Activated T-cell treated with anti-CD3 and anti-CD28 coated beads for 1 hour (primary cell): ENCODE results near the gene FEM1A.

Source experiments
- DNase-seq: peaks from one replicate; pipeline ENCODE4 v3.0.0-alpha.2; 2020; ENCODE audit warnings: low read depth

Gene FEM1A

DNA sequence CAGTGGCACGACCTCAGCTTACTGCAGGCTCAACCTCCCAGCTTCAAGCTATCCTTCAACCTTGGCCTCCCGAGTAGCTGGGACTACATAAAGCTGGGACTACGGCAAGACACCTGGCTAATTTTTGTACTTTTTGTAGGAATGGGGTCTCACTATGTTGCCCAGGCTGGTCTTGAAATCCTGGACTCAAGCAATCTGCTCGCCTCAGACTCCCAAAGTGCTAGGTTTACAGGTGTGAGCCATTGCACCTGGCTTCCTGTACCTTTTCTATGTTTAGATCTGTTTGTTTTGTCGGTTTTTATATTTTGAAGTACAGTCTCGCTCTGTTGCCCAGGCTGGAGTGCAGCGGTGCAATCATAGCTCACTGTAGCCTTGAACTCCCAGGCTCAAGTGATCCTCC is 57.5 kb downstream of the FEM1A start:
- DNase-seq, result no peak
